ENCODE measurements around the gene SH3GL1. TPM values are rescaled to one million over a fixed set of nuclear protein-coding genes. Genes with fewer than 3 reads are reported as not detected.

SH3GL1 gene
- total RNA-seq, 4 donors from 2014 or later = 109 to 117 (median 112) TPM

DNA sequence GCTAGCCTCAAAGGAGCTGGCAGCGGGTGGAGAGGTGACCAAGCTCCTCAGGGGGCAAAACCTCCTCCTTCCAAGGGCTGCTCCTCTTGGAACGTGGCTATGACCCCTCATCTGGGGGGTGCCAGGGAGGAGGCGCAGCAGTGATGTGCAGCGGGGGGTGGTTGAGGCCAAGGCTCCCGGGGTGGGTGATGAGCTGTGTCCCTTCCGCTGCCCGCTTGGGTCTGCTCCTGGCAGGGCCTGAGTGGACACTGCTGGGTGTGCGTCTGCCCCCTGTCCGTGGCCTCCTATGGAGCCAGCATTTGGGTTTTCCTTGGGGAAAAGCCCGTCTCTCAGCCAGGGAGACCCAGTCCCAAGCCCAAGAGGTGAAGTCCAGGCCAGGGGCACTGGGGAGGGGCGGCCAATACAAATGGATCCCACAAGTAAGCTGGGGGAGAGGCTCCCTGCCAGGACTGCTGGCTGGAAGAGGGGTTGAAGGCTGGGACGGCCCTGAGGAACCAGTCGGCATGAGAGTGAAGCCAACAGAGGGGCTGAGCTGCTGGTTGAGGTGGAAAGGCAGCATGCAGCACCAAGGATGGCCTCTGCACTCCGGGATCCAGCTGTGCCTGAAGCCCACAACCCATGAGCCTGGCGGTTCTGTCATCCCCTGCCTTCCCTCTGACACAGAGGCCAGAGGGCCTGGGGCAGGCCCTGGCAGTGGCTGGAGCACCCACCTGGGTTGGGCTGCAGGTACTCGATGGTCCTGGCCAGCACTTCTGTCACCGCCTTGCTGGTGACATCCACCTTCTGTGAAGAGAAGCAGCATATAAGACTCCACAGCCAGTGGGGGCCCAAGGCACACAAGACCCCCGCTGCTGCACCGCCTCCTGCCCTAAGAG is 34.3 kb downstream of the SH3GL1 start:
- no peak overlapping the region for H3K4me3 ChIP-seq (ENCODE audit: low read depth, poor library complexity, severe bottlenecking)
- TF ChIP-seq POLR2A (IDR thresholded peaks at IDR 0.05) = no peak
- TF ChIP-seq, protein P1, sequence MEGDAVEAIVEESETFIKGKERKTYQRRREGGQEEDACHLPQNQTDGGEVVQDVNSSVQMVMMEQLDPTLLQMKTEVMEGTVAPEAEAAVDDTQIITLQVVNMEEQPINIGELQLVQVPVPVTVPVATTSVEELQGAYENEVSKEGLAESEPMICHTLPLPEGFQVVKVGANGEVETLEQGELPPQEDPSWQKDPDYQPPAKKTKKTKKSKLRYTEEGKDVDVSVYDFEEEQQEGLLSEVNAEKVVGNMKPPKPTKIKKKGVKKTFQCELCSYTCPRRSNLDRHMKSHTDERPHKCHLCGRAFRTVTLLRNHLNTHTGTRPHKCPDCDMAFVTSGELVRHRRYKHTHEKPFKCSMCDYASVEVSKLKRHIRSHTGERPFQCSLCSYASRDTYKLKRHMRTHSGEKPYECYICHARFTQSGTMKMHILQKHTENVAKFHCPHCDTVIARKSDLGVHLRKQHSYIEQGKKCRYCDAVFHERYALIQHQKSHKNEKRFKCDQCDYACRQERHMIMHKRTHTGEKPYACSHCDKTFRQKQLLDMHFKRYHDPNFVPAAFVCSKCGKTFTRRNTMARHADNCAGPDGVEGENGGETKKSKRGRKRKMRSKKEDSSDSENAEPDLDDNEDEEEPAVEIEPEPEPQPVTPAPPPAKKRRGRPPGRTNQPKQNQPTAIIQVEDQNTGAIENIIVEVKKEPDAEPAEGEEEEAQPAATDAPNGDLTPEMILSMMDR (IDR thresholded peaks at IDR 0.05) = no peak
- intact Hi-C loops (cut with DNase I; ENCODE audit: low total_unique reads) = no loop called here
- peak in 1 of 2 donors; percentile 82 for DNase-seq (ENCODE audit: low spot score in 2 of 2)
- 94 to 98% methylated on average over 13 to 19 of the region's 19 CpGs for WGBS, 2 donors

DNA sequence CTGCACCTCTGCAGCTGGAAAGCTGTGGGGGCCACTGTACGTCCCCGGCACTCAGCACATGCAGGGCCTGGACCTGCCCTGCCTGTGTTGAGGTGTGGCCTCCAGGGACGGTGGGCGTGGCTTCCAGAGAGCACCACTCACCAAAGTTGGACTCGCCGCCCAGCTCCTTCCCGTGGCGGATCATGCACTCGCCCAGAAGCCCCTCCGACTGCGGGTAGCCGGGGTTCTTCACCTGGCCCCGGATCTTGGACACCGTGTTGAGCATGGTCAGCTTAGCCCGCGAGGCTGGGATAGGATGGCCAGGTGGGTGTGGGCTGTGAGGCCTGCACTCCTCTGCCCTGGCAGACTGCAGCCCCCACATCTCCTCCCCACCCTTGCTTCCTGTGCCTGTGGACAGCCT is 35.0 kb downstream of the SH3GL1 start:
- WGBS, 2 donors = 78% methylated on average over 8 to 16 of the region's 16 CpGs
- DNase-seq (ENCODE audit: low spot score in 2 of 2) = peak in 1 of 2 donors; percentile 89
- intact Hi-C loops (cut with DNase I; ENCODE audit: low total_unique reads) = no loop called here
- TF ChIP-seq, protein P1 (IDR thresholded peaks at IDR 0.05) = no peak
- TF ChIP-seq POLR2A (IDR thresholded peaks at IDR 0.05) = no peak
- no peak overlapping the region for H3K4me3 ChIP-seq (ENCODE audit: low read depth, poor library complexity, severe bottlenecking)

GRCh38 chr19:4363571-4364304 is 36.6 kb downstream of the SH3GL1 start:
- WGBS, 2 donors = 89 to 94% methylated on average over 23 to 24 of the region's 26 CpGs
- peak in 1 of 2 donors; percentile 84 for DNase-seq (ENCODE audit: low spot score in 2 of 2)
- intact Hi-C loops (cut with DNase I; ENCODE audit: low total_unique reads) = no loop called here
- no peak overlapping the region for H3K4me3 ChIP-seq (ENCODE audit: low read depth, poor library complexity, severe bottlenecking)
- TF ChIP-seq, protein P1 (IDR thresholded peaks at IDR 0.05) = no peak
- TF ChIP-seq POLR2A (IDR thresholded peaks at IDR 0.05) = no peak

DNA sequence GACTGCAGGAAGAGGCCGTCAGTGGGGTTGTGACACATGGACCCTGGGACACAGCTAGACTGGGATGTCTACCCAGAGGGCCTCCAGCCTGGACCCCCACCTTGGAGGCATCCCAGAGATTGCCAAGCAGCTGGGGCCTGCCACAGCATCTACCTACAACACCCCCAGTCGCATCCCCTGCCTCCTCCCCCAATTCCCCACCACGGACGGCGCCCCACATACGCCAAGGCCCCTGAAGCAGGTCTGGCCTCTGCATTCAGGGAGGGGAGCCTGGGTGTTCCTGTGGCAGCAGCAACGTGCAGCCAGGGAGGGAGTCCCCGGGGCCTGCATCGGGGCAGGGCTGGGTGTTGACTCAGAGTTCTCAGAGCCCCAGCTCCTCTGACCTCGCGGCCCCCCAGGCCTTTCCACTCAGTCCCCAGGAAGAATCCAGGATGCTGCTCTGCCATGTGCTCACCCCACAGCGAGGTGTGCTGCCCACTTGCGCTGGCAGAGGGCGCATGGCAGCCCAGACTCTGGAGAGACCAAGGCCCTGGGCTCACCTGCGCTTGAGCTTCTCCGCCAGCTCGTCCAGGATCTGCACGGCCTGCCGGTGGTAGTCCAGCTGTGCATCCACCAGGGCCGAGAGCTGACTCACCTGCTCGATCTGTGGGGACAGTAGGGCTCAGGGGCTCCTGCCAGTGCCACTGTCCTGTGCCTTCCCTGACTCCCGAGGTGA is 37.4 kb downstream of the SH3GL1 start:
- TF ChIP-seq, protein P1 (IDR thresholded peaks at IDR 0.05) = no peak
- TF ChIP-seq POLR2A (IDR thresholded peaks at IDR 0.05) = no peak
- 81 to 94% methylated on average over 7 to 22 of the region's 22 CpGs for WGBS, 2 donors
- peak in 1 of 2 donors; percentile 83 for DNase-seq (ENCODE audit: low spot score in 2 of 2)
- H3K4me3 ChIP-seq (ENCODE audit: low read depth, poor library complexity, severe bottlenecking) = no peak overlapping the region
- intact Hi-C loops (cut with DNase I; ENCODE audit: low total_unique reads) = no loop called here

GRCh38 chr19:4362101-4362828 is 38.1 kb downstream of the SH3GL1 start:
- WGBS, 2 donors = 83 to 87% methylated on average over 26 to 31 of the region's 32 CpGs
- DNase-seq (ENCODE audit: low spot score in 2 of 2) = peak in 1 of 2 donors; percentile 85
- no peak overlapping the region for H3K4me3 ChIP-seq (ENCODE audit: low read depth, poor library complexity, severe bottlenecking)
- intact Hi-C loops (cut with DNase I; ENCODE audit: low total_unique reads) = no loop called here
- TF ChIP-seq, protein P1 (IDR thresholded peaks at IDR 0.05) = no peak
- no peak for TF ChIP-seq POLR2A (IDR thresholded peaks at IDR 0.05)
